Mesendoderm (in vitro differentiated cells): ENCODE data around the gene MGST3.
A peak's percentile ranks its signal among the peaks of the same experiment; 100 is the strongest.

Experiments used
- DNase-seq: peaks from one replicate; pipeline ENCODE4 v3.0.0; 2013
- H2AK5ac ChIP-seq: 2 replicates; pipeline ENCODE4 v1.6.1; 2013; ENCODE audit warnings: low read length, inconsistent platforms
- H2BK120ac ChIP-seq: 2 replicates; pipeline ENCODE4 v1.6.1; 2013; ENCODE audit warnings: low read depth, mild to moderate bottlenecking, low read length, moderate library complexity, mixed read lengths
- H2BK15ac ChIP-seq: replicated peaks from 2 replicates; pipeline ENCODE4 v1.6.1; 2013; ENCODE audit warnings: low read depth, mild to moderate bottlenecking, moderate library complexity
- H2BK5ac ChIP-seq: 2 replicates; pipeline ENCODE4 v1.6.1; 2013; ENCODE audit warnings: low read length, inconsistent platforms
- H3K18ac ChIP-seq: 2 replicates; pipeline ENCODE4 v1.6.1; 2013; ENCODE audit warnings: mild to moderate bottlenecking, low read length, mixed read lengths
- H3K23ac ChIP-seq: one replicate; pipeline ENCODE4 v1.6.1; 2013; ENCODE audit warnings: low read length
- H3K27ac ChIP-seq: 2 replicates; pipeline ENCODE4 v1.5.1; 2013; ENCODE audit warnings: low read depth, mild to moderate bottlenecking, inconsistent platforms, low read length, moderate library complexity
- H3K27me3 ChIP-seq: 2 replicates; pipeline ENCODE4 v1.6.1; 2013; ENCODE audit warnings: low read length, control low read depth, mild to moderate bottlenecking, inconsistent platforms; ENCODE audit not compliant: insufficient read depth, poor library complexity
- H3K36me3 ChIP-seq: 2 replicates; pipeline ENCODE4 v1.6.1; 2013; ENCODE audit warnings: low read length, inconsistent platforms; ENCODE audit not compliant: control insufficient read depth, insufficient read depth
- H3K4ac ChIP-seq: one replicate; pipeline ENCODE4 v1.6.1; 2013; ENCODE audit warnings: low read depth, mild to moderate bottlenecking, low read length, moderate library complexity
- H3K4me1 ChIP-seq: 2 replicates; pipeline ENCODE4 v1.6.1; 2013; ENCODE audit warnings: low read depth, low read length, inconsistent platforms; ENCODE audit not compliant: control insufficient read depth
- H3K4me2 ChIP-seq: 2 replicates; pipeline ENCODE4 v1.6.1; 2013; ENCODE audit warnings: low read length
- H3K4me3 ChIP-seq: 2 replicates; pipeline ENCODE4 v1.5.1; 2013; ENCODE audit warnings: mild to moderate bottlenecking, low read length
- H3K56ac ChIP-seq: one replicate; pipeline ENCODE4 v1.6.1; 2013; ENCODE audit warnings: low read length
- H3K79me1 ChIP-seq: 2 replicates; pipeline ENCODE4 v1.6.1; 2013; ENCODE audit warnings: low read length, inconsistent platforms
- H3K79me2 ChIP-seq: 2 replicates; pipeline ENCODE4 v1.6.1; 2013; ENCODE audit warnings: mild to moderate bottlenecking, low read length; ENCODE audit not compliant: control insufficient read depth, insufficient read depth
- H3K9ac ChIP-seq: 2 replicates; pipeline ENCODE4 v1.6.1; 2013; ENCODE audit warnings: low read length, inconsistent platforms
- H4K5ac ChIP-seq: one replicate; pipeline ENCODE4 v1.6.1; 2013; ENCODE audit warnings: low read length
- H4K8ac ChIP-seq: one replicate; pipeline ENCODE4 v1.6.1; 2013; ENCODE audit warnings: low read depth, mild to moderate bottlenecking, control low read depth, low read length, moderate library complexity
- WGBS: extraction: QIAGEN DNeasy Blood & Tissue Kit; methylation state at CpG from one replicate; pipeline ENCODE4 v1.1.7; 2013; ENCODE audit warnings: low lambda C conversion rate, missing lambda C conversion rate; ENCODE audit not compliant: insufficient coverage; ENCODE audit errors: extremely low coverage; 5-methylcytosine and 5-hydroxymethylcytosine counted together

Gene MGST3

GRCh38 chr1:165595246-165595938 lies 35.6 kb upstream of the MGST3 start:
- H3K79me2 ChIP-seq = no peaks in the 10 kb centered on the region
- no peak overlapping the region for H4K8ac ChIP-seq
- H3K4me2 ChIP-seq = no peak overlapping the region
- H3K4me1 ChIP-seq = peaks cover 2% of the 10 kb centered on the region
- no peaks in the 10 kb centered on the region for H3K27me3 ChIP-seq
- H3K4ac ChIP-seq = no peak overlapping the region
- H3K36me3 ChIP-seq = no peaks in the 10 kb centered on the region
- H2BK5ac ChIP-seq = no peak overlapping the region
- no peak overlapping the region for H3K4me3 ChIP-seq
- H4K5ac ChIP-seq = no peak overlapping the region
- no peak overlapping the region for H2AK5ac ChIP-seq
- no peak overlapping the region for H2BK15ac ChIP-seq
- H3K56ac ChIP-seq = no peak overlapping the region
- no peak for DNase-seq
- no peak overlapping the region for H3K9ac ChIP-seq
- H3K23ac ChIP-seq = no peak overlapping the region
- no peak overlapping the region for H3K18ac ChIP-seq
- H3K27ac ChIP-seq = no peak overlapping the region
- H3K79me1 ChIP-seq = no peaks in the 10 kb centered on the region
- no CpG with 5 or more reads among the region's 1 CpG for WGBS
- no peak overlapping the region for H2BK120ac ChIP-seq

- Histone ChIP-seq H2AK5ac (no peak overlapping the region), H3K79me1 (no peaks in the 10 kb centered on the region), H3K27me3 (no peaks in the 10 kb centered on the region), H3K4ac (peak overlapping the region; percentile 63), H2BK5ac (peak overlapping the region; percentile 69), H4K8ac (no peak overlapping the region), H3K79me2 (no peaks in the 10 kb centered on the region), H4K5ac (peak overlapping the region; percentile 21), H3K56ac (peak overlapping the region; percentile 94), H3K4me3 (peak overlapping the region; percentile 68), H2BK15ac (no peak overlapping the region), H3K9ac (peak overlapping the region; percentile 91), H3K4me1 (peaks cover 2% of the 10 kb centered on the region), H3K23ac (no peak overlapping the region), H3K36me3 (no peaks in the 10 kb centered on the region), H2BK120ac (no peak overlapping the region), H3K27ac (peak overlapping the region; percentile 16), H3K18ac (peak overlapping the region; percentile 85), H3K4me2 (peak overlapping the region; percentile 92)
- no CpG with 5 or more reads among the region's 38 CpGs for WGBS
- peak; percentile 98 for DNase-seq
Observed at GRCh38 chr1:165597883-165598675, 33.0 kb upstream of the MGST3 start.

GRCh38 chr1:165598676-165599059 lies 32.4 kb upstream of the MGST3 start:
- Histone ChIP-seq H3K9ac (peak overlapping the region; percentile 91), H2AK5ac (no peak overlapping the region), H2BK5ac (peak overlapping the region; percentile 69), H3K4me3 (peak overlapping the region; percentile 68), H3K56ac (peak overlapping the region; percentile 94), H4K8ac (no peak overlapping the region), H2BK120ac (no peak overlapping the region), H3K27ac (peak overlapping the region; percentile 16), H3K4me2 (peak overlapping the region; percentile 92), H3K79me2 (no peaks in the 10 kb centered on the region), H3K4me1 (peaks cover 2% of the 10 kb centered on the region), H2BK15ac (no peak overlapping the region), H3K18ac (peak overlapping the region; percentile 85), H3K36me3 (no peaks in the 10 kb centered on the region), H3K4ac (peak overlapping the region; percentile 63), H3K27me3 (no peaks in the 10 kb centered on the region), H3K23ac (peak overlapping the region; percentile 50), H3K79me1 (no peaks in the 10 kb centered on the region), H4K5ac (peak overlapping the region; percentile 21)
- WGBS = no CpG with 5 or more reads among the region's 3 CpGs
- peak; percentile 70 for DNase-seq

GRCh38 chr1:165600793-165601192 lies 30.2 kb upstream of the MGST3 start:
- Histone ChIP-seq H3K79me2 (no peaks in the 10 kb centered on the region), H2BK5ac (no peak overlapping the region), H2BK120ac (no peak overlapping the region), H3K23ac (no peak overlapping the region), H3K4me2 (no peak overlapping the region), H2AK5ac (no peak overlapping the region), H3K79me1 (no peaks in the 10 kb centered on the region), H3K9ac (no peak overlapping the region), H3K18ac (no peak overlapping the region), H3K56ac (no peak overlapping the region), H3K27me3 (no peaks in the 10 kb centered on the region), H3K4me3 (no peak overlapping the region), H3K4me1 (peaks cover 2% of the 10 kb centered on the region), H4K5ac (no peak overlapping the region), H3K27ac (no peak overlapping the region), H3K4ac (no peak overlapping the region), H3K36me3 (no peaks in the 10 kb centered on the region), H2BK15ac (no peak overlapping the region), H4K8ac (no peak overlapping the region)
- no CpG with 5 or more reads among the region's 4 CpGs for WGBS
- no peak for DNase-seq

GRCh38 chr1:165603810-165604209 lies 27.2 kb upstream of the MGST3 start:
- no peaks in the 10 kb centered on the region for H3K79me2 ChIP-seq
- H3K18ac ChIP-seq = no peak overlapping the region
- H2BK5ac ChIP-seq = no peak overlapping the region
- H2BK15ac ChIP-seq = no peak overlapping the region
- H3K4me3 ChIP-seq = no peak overlapping the region
- no peak overlapping the region for H4K8ac ChIP-seq
- H4K5ac ChIP-seq = no peak overlapping the region
- no peaks in the 10 kb centered on the region for H3K4me1 ChIP-seq
- H3K23ac ChIP-seq = no peak overlapping the region
- no peak overlapping the region for H3K9ac ChIP-seq
- H3K27me3 ChIP-seq = no peaks in the 10 kb centered on the region
- H3K4ac ChIP-seq = no peak overlapping the region
- H3K56ac ChIP-seq = no peak overlapping the region
- H3K36me3 ChIP-seq = no peaks in the 10 kb centered on the region
- H3K4me2 ChIP-seq = no peak overlapping the region
- no peak for DNase-seq
- no peak overlapping the region for H3K27ac ChIP-seq
- H3K79me1 ChIP-seq = no peaks in the 10 kb centered on the region
- H2AK5ac ChIP-seq = no peak overlapping the region
- no CpG with 5 or more reads among the region's 2 CpGs for WGBS
- H2BK120ac ChIP-seq = no peak overlapping the region
